GM13976 (cell line): Measurements from ENCODE around the gene PIP5KL1.

Experiments
- DNase-seq: peaks from one replicate; pipeline ENCODE4 v3.0.0; 2012; ENCODE audit warnings: low spot score
- CTCF ChIP-seq: IDR thresholded peaks from 2 replicates; pipeline ENCODE4 v1.5.1; 2012; ENCODE audit warnings: borderline replicate concordance, mild to moderate bottlenecking; ENCODE audit not compliant: insufficient read depth; ENCODE audit errors: extremely low read depth, missing control alignments, control extremely low read depth
- in situ Hi-C: fragments of 300-500 bp; cut with MboI; formaldehyde crosslinking; loops from one replicate; pipeline ENCODE4 v1.12.0; 2022; ENCODE audit warnings: low sequenced_read_pairs, mixed read lengths, inconsistent platforms; ENCODE audit not compliant: unreplicated experiment

PIP5KL1 gene

GRCh38 chr9:127930231-127931091 lies at the start of gene PIP5KL1:
Gene PIP5KL1, minus strand, starts transcription at chr9:127930777. Its CDS starts 25 bp downstream, at chr9:127930752.
- DNase-seq, result peak; percentile 97
- TF ChIP-seq CTCF, result no peak
- in situ Hi-C loops, result loop anchor here (25.0 kb wide), 1 partner anchor 107 kb away; no protein-coding TSS in a partner anchor

- TF ChIP-seq CTCF, result no peak
- DNase-seq, result no peak
- in situ Hi-C loops, result no loop called here
Observed at GRCh38 chr9:127980060-127980705, 49.6 kb upstream of the PIP5KL1 start.

GRCh38 chr9:127979333-127980059 lies 48.9 kb upstream of the PIP5KL1 start:
- peak; percentile 69 for DNase-seq
- in situ Hi-C loops, result no loop called here
- TF ChIP-seq CTCF, result no peak

- in situ Hi-C loops, result no loop called here
- DNase-seq, result no peak
- TF ChIP-seq CTCF, result no peak
Observed at GRCh38 chr9:127979015-127979332, 48.4 kb upstream of the PIP5KL1 start.

GRCh38 chr9:127977884-127978647 lies 47.5 kb upstream of the PIP5KL1 start:
- no peak for DNase-seq
- in situ Hi-C loops, result no loop called here
- TF ChIP-seq CTCF, result no peak
